GM18909 (cell line): ENCODE measurements around the gene CNTN4.

Experiments
- ATAC-seq: cut with Tn5 transposase; IDR thresholded peaks from one replicate; pipeline ENCODE4 v1.9.1; 2021; ENCODE audit warnings: mild to moderate bottlenecking; ENCODE audit not compliant: unreplicated experiment, poor library complexity

CNTN4 gene

DNA sequence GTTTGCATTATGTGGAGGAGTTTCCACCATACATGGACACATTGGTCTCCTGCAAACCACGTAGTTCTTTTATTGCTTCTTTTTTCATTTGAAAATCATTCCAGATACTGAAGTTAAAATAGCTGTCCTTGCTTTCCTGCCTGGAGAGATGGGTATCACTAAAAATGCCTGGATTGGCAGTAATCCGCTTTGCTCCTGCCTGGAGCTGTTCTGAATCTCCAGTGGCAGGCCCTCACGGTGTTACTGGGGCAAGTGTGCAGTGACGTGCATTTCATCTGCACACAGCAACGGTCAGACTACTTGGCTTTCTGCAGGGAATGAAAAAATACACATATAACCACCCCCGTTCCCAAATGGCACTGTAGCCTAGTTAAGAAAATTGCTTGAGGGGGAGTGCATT, 738.6 kb downstream of the CNTN4 start:
- no peak for ATAC-seq

DNA sequence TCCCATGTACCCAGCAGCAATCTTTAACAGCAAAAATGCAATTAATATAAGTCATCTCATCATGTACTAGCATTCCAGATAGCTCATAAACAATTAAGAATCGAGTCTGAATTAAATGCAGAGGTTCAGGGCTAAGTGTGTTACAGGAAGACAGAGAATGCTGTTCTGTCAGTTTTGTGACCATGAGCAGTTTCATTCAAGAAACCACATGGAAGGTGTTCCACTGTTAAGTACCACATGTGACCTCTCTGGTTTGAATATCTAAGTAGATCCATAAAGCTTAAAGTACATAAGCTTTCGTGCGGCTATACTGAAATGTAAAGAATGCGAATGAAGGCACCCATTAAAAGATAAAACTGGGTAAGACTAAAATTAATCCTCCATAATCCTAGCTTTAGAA, 739.2 kb downstream of the CNTN4 start:
- no peak for ATAC-seq

DNA sequence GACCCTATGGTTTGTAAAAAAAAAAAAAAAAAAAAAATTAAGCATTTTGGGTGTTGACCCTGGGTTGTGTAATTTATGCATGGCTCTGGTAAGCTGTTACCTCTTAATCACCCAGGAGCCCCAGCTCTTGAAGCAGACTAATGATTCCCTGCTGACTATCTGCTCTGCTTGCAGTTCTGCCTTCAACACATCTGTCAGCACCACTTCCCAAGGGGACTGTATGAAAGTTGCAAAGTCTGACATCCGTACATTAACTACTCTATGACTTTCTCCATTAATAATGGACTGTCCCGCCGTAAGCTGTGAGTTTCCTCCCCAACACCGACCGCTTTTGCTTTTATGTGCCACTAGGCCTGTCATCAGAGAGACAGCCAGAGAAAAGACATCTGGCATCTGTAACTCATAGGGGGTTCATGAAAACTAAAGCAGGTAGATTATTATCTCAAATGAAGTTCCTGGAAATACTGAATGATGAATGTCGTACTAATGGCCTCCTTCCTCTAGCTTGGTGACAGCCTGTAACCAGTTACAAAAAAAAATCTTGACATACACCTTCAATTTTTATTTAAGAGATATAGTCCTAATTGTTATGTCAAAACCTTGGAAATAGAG, 740.0 kb downstream of the CNTN4 start:
- ATAC-seq: no peak

DNA sequence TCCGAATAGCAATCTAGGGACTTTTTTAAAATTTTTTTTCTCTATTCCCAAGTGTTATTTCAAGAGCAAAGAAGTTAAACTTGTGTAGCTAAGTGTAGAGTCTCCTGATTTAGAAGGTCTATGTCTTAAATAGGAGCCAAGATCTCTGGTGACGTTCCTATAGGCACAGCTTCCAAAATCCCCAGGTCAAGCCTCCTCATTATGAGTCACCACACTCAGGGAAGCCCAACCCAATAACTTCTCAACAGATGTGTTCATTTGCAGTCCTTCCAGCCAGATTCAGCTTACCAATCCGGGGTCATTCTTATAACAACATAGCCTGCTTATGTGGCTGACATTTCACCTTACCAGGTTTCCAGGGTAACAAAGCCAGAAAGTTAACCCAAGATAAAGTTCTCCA, 741.2 kb downstream of the CNTN4 start:
- no peak for ATAC-seq

DNA sequence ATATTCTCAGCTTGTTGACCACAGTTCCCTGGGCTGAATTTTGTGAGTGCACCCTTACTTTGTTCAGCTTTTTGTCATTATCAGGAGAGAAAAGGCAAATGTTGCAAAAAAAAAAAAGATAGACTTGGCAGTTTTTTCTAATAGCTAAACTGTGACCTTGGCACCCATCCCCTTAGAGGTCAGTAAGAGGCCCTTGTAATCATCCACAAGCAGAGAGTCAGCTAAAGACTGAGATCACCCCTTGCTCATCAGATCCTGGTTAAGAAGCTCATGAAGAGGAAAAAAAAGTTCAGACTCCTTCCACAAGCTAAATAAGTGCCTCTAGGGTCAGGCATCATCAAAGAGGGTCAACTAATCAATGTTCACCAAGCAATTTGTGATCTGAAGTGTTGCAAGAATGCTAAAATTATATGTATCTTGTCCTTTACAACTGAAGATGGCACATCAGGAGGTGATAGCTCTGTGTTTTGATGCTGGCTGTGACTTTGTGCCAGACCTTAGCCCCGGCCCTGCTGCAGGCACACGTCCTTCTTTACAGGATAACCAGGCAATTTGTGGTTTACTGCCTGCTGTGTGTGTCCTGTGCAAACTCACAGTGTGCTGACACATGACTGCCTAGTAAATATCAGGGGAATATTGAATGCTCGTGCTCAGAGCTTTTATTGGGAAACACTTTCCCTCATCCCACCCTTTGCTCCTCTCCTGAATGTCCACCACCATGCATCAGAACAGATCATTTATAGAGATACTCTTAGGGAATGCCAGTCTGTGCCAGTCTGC, 748.6 kb downstream of the CNTN4 start:
- ATAC-seq: no peak

DNA sequence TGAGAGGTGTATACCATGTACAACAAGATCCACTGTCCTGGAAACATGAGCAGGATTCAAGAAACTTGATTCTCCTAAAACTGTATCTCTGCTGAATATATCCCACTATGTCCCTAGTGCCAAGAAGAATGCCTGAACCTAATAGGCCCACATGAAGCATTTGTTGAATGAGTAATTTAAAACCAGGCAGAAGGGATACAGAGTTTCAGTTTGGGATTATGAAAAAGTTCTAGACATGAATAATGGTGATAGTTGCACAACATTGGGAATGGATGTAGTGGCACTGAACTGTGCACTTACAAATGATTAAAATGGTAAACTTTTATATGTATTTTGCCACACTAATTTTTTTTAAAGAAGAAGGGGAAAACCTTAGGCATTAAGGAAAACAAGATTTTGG, 750.4 kb downstream of the CNTN4 start:
- no peak for ATAC-seq

DNA sequence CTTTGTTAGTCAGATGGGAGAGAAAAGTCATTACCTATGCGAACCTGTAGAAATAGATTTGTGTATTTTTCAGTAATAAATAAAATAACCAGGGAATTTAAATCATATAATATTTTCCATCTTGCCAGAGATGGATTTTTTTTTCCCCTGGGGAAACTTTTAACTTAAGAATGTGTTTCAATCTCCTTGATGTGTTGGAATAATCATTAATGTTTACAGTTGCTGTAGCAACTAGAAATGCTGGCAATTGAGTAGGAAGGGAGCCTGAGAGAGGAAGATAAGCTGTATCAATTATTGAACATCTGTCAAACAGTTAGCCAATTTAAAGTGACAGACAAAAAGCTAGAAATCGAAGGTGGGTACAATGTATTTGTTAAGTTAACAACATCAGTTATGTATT, 752.0 kb downstream of the CNTN4 start:
- ATAC-seq: no peak

DNA sequence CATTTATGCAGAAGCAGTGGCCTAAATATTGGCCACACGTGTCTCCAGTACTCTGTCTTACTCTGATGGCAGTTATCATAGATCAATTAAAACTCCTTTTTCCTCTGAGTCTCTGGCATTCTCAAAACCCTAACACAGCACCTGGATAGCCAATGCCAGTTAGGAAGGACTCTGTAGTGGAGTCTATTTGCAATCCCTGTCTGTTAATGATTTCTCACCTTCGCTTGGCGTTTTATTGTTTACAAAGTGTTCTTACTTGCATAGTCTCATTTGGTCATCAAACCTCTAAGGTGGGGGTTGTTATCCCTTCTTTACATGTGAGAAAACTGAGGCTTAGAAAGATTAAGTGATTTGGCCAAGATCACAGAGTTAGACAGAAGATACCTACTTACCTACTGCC, 752.7 kb downstream of the CNTN4 start:
- ATAC-seq: no peak

DNA sequence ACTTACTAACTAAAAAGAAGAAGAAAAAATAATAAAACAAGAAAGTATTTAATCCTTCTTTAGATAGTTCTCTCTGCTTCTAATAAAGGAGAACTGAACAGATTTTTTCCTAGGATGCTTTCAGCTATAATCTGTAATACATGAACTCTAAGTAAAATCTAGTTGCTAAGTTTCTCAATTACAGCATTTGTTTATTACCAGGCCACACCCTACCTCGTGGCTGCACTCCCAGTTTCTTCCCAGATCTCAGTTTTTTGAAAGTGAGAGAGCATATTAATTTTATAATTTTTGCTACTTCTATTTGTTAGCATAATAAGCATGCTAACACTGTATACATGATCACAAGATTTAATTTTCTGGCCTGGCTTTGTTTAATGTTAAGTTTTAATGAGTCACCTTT, 753.2 kb downstream of the CNTN4 start:
- ATAC-seq: no peak

DNA sequence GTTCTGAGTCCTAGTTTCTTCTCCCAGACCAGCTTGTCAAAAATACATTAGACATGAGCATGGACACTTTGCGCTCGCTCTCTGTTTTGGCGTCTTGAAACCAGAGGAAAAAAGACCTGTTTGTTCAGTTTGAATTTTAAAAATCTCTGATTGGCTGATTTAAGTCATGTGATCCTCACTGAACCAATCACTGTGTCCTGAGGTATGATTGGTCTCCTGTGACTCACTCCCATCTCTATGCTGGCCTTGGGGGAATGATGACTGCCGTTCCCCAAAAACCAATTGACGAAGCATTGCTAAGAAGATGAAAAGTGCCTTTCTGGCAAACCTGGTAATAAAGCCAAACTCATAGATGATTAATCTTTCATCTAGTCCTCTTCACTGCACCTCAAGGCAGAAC, 755.0 kb downstream of the CNTN4 start:
- no peak for ATAC-seq

DNA sequence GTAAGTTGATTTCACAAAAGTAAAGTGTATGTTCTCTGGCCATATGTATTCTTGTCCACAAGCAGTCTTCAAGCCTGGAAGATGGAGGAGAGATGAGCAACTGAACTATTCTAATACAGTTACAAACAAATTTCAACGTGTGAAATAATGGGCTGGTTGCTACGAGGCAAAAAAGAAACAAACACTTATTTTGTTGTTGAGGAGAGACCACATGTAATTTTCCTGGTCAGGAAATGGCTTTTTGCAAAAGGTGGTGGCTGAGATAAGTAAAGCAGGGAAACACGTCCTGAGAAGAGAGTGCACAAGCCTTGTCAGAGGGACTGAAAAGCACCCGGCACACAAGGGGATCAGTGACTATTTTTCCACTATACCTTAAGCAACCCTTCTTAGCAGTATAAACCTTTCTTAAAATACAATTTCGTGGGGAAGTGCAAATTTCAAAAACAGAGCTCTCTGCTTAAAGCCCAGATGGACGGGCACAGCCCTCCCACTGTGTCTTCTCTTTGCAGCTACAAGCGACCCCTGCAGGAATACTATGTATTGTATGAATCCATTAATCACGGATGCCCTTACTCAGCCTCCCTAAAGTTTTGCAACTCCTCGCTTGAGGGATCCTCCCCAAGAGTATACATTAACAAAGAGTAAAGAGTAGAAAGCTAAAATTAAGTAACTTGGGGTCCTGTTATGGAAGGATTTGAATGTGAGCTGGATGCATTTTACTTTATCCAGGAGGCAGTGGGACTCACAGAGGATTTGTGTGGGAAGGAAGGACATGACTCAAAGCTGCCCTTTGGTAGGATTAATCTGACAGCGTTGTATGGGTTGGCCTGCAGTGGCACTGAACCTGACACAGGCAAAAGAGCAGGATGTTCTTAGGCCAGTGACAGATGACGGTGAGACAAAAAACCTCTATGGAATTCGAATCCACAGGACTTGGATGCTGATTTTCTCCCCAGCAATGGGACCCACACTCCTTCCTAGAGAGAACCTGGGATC, 757.8 kb downstream of the CNTN4 start:
- ATAC-seq: no peak

DNA sequence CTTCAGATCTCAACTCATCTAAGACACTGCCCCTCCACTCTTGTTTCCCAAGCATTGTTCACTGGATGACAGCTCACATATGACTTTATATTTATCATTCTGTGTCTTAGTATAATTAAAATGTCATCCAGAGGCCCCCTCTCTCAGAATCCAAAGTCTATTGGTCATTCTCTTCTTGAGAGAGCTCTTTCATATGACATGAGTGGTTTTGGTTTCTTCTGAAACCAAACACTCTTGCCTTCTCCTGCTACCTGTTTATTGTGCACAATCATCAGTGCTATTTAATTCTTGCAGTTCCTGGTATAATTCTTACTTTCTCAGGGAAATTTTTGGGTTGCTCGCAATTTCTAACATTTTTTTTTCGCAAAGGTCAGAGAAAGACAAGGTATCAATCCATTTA, 762.0 kb downstream of the CNTN4 start:
- ATAC-seq: no peak

DNA sequence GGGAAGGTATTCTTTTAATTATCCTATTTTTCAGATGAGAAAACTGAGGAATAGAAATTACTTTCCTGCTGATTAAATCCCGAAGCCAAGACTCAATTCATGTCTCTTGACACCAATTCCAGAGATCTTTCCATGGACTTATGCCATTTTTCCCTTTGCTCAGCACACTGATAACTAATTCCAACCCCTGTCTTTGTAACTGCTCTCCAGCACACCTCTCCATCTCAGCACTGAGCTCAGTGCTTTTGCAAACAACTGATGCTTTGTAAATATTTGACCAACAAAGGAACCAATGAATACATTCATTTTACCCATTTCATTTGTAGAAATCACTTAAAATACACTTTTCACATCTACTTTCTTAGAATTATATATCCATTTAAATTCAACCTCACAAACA, 762.5 kb downstream of the CNTN4 start:
- no peak for ATAC-seq

DNA sequence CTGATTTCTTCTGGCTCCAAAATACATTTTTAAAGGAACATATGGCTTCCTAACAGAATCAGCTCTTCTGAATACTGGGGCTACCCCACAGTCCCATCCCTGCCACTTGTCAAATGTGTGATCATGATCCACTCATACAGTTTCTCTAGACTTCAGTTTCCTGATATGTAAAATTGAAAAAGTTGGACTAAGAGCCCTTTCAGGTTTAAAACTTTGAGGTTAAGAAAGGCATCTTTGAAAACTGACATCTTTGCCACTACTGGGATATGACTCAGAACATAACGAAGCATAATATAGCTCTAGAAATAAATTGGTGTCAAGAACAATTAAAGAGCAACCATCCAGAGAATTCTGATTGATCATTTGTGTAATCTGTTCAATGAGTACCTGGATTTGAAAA, 763.3 kb downstream of the CNTN4 start:
- no peak for ATAC-seq

DNA sequence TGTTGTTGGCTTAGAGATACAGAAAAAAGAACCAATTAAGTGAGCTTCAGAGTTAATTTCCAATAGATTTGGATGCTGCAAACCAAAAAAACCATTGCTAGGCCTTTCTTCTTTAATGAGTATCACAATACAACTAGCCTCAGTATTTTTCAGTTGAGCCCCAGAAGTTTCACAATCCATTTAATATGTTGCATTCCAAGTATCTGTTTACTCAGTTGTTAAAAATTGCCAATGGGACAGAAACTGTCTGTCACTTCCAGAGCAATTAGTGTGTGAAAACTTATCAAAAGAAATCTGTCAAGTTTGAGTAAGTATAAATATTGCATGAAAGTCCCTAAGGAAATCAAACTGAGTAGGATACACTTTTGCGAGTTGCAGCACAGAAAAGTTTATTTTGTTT, 763.7 kb downstream of the CNTN4 start:
- ATAC-seq: no peak

DNA sequence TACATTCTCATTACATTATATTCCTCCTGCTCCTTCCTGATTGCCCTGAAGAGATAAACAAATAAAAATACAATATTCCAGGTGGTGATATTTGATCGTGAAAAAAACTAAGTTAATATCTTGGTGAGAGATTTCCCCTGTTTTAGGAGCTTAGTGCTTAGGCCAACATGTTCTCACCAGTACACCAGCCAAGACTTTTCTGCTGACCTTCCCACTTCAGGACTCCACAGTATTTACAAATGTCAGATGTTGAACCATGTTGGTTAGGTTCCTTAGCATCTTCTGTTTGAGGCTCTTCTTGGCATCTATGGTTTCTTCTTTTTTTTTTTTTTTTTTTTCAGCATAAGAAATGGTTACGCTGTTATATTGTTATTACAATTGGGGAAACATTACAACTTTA, 764.5 kb downstream of the CNTN4 start:
- no peak for ATAC-seq

DNA sequence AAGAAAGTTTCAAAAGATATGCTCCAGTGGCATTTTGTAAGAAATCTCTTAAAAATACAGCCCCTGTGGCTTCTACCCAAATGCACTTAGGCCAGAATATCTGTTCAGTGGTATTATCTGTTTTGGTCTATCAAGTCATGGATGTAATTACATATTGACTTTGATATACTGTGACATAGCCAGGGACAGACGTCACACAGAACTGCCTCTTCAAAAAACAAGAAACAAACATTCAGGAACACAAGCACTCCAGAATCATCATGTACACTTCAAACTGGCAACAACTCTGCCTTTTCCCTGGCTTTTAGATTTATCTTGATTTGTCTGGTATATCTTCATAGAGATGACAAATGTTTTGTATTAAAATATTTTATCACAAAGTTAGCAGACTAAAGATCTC, 771.2 kb downstream of the CNTN4 start:
- no peak for ATAC-seq

DNA sequence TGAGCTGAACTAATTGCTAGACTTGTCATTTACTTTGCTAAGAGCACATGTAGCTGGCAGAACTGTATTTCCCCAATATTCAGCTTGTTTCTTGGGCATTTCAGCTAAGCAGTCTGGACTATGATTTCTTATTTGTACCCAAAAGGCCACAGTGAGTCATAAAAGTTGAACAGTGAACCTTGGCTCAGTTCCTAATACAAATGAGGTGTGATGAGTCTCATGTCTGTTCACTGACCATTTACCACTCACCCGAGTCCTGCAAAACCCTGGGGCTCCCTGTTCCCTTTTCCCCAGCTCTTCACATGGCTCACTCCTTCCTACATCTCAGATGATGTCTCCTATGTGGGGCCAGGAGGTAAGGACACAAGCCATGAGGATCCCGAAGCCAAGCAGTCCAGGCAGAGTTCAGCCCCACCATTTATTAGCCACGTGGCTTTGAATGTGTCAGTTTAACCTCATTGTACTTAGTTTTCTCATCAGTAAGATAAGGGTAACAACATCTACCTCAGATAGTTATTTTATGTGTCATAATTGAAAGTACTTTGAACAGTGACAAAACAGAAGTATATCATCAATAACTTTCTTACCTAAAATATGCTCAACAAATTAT, 772.2 kb downstream of the CNTN4 start:
- ATAC-seq: no peak

DNA sequence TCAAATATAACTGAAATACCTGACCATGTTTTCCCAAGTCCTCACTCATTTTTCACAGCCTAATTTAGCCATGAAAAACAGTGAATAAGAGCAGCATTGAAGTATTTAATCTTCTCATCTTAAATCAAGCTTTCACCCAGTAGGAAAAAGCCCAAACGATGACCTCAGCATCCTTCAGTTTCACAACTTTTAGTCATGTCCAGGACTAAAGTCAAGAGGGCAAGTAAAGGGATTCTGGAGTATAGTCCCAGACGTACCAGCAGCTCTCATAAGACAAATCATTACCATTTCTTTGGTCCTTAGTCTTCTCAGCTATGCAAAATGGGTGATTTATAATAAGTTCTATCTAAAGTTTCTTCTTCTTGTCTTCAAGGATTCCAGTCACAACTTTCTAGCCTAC, 774.2 kb downstream of the CNTN4 start:
- ATAC-seq: no peak

DNA sequence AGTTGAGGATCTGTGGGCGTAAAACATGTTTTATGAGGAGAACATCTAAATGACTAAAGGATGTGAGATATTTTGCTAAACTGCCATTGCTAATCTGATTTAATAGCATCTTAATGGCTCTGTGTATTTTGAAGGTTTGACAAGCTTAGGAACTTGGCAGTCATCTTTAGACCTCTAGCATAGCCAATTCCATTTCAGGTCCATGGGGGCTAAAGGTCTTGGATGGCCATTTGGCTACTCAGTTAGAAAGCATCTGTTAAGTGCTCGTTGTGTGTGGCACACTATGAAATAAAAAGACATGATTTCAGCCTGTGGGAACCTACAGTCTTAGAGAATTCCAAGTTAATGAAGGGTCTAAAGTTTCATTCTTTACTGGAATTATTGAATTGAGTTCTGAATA, 775.3 kb downstream of the CNTN4 start:
- no peak for ATAC-seq

DNA sequence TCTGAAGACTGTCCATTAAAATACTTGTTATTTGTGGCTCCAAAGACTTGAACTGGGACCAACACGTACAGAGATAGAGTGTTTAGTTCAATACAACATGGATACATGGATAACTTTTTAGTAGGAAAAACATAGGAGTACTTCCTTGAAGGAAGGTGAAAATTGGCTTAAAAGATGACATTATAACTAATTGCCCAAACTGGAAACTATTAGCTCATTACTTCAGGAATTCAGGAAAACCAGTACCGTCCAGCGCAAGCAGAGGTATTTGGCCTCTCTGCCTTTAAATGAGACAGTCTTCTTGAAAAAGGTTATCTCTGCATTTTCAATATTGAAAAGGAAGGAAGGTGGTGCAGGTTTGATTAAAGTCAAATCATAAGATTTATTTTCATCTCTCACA, 777.0 kb downstream of the CNTN4 start:
- ATAC-seq: no peak
